Astrocyte of the cerebellum (primary cell): ENCODE data around the gene CDH4.

Experiments
- DNase-seq: peaks from one replicate; pipeline ENCODE4 v3.0.0-alpha.2; 2011; ENCODE audit warnings: low read depth
- H3K4me3 ChIP-seq: 2 replicates; pipeline ENCODE4 v1.5.1; 2011; ENCODE audit warnings: mild to moderate bottlenecking, low read depth, low read length, moderate library complexity
- in situ Hi-C: cut with HindIII; loops from 2 replicates; pipeline ENCODE4 v1.10.0; 2017; ENCODE audit warnings: low sequenced_read_pairs
- TF ChIP-seq, protein P1 (sequence below): IDR thresholded peaks from 2 replicates; pipeline ENCODE4 v1.5.1; 2012; ENCODE audit warnings: low read length, low read depth, moderate library complexity, mild to moderate bottlenecking; ENCODE audit errors: missing control alignments

Gene CDH4

GRCh38 chr20:61989741-61990140 lies 737.7 kb downstream of the CDH4 start:
- TF ChIP-seq, protein P1, sequence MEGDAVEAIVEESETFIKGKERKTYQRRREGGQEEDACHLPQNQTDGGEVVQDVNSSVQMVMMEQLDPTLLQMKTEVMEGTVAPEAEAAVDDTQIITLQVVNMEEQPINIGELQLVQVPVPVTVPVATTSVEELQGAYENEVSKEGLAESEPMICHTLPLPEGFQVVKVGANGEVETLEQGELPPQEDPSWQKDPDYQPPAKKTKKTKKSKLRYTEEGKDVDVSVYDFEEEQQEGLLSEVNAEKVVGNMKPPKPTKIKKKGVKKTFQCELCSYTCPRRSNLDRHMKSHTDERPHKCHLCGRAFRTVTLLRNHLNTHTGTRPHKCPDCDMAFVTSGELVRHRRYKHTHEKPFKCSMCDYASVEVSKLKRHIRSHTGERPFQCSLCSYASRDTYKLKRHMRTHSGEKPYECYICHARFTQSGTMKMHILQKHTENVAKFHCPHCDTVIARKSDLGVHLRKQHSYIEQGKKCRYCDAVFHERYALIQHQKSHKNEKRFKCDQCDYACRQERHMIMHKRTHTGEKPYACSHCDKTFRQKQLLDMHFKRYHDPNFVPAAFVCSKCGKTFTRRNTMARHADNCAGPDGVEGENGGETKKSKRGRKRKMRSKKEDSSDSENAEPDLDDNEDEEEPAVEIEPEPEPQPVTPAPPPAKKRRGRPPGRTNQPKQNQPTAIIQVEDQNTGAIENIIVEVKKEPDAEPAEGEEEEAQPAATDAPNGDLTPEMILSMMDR, result no peak
- no peak overlapping the region for H3K4me3 ChIP-seq
- DNase-seq, result no peak
- in situ Hi-C loops, result no loop called here
